Activated CD4-positive, CD25-positive, alpha-beta regulatory T cell treated with anti-CD3 and anti-CD28 coated beads, Interleukin-2, amount 50 U/mL, for 72 hours (primary cell): ENCODE data around the gene SLC22A14.
"Not testable (repeated sequence)": the region's sequence is repeated elsewhere in the genome, so short reads cannot be mapped to it uniquely, and the experiment has no call there.

Experiments
- DNase-seq: peaks from one replicate; pipeline ENCODE4 v3.0.0; 2021

Gene SLC22A14

GRCh38 chr3:38314764-38315487 lies 32.8 kb downstream of the SLC22A14 start:
- no peak for DNase-seq

- DNase-seq, result no peak
Measured at GRCh38 chr3:38315488-38316230, 33.6 kb downstream of the SLC22A14 start.

GRCh38 chr3:38316356-38317191 lies 34.5 kb downstream of the SLC22A14 start:
- DNase-seq, result no peak

GRCh38 chr3:38317192-38317759 lies 35.2 kb downstream of the SLC22A14 start:
- DNase-seq, result no peak

- no peak for DNase-seq
Measured at GRCh38 chr3:38318766-38319671, 36.9 kb downstream of the SLC22A14 start.

- not testable (repeated sequence) for DNase-seq
Measured at GRCh38 chr3:38320638-38321037, 38.5 kb downstream of the SLC22A14 start.

- no peak for DNase-seq
Measured at GRCh38 chr3:38323060-38323459, 41.0 kb downstream of the SLC22A14 start.

- DNase-seq, result no peak
Measured at GRCh38 chr3:38325256-38325655, 43.2 kb downstream of the SLC22A14 start.

- no peak for DNase-seq
Measured at GRCh38 chr3:38327335-38328009, 45.4 kb downstream of the SLC22A14 start.

GRCh38 chr3:38331257-38332022 lies 49.3 kb downstream of the SLC22A14 start:
- no peak for DNase-seq

GRCh38 chr3:38332201-38332600 lies 50.1 kb downstream of the SLC22A14 start:
- no peak for DNase-seq

- DNase-seq, result no peak
Measured at GRCh38 chr3:38334142-38335055, 52.3 kb downstream of the SLC22A14 start.

GRCh38 chr3:38335263-38335662 lies 53.2 kb downstream of the SLC22A14 start:
- DNase-seq, result no peak

GRCh38 chr3:38337703-38338102 lies 55.6 kb downstream of the SLC22A14 start:
- no peak for DNase-seq

- DNase-seq, result no peak
Measured at GRCh38 chr3:38343797-38344594, 61.9 kb downstream of the SLC22A14 start.

- DNase-seq, result no peak
Measured at GRCh38 chr3:38345879-38346586, 63.9 kb downstream of the SLC22A14 start.

GRCh38 chr3:38346587-38347410 lies 64.7 kb downstream of the SLC22A14 start, which contains the start of gene XYLB:
Gene XYLB (plus strand): TSS chr3:38346785. CDS start chr3:38346869, 84 bp downstream.
- peak; percentile 81 for DNase-seq
